ENCODE results near the gene TRAF4. TPM values are rescaled to one million over a fixed set of nuclear protein-coding genes. Genes with fewer than 3 reads are reported as not detected.
A peak's percentile ranks its signal among the peaks of the same experiment; 100 is the strongest.

TRAF4 gene
- total and polyA plus RNA-seq, 9 of the 15 experiments (the other 6 are each of a cell fraction or from before 2014, with no cell fraction given) = 2.4 to 147 (median 72.4) TPM

DNA sequence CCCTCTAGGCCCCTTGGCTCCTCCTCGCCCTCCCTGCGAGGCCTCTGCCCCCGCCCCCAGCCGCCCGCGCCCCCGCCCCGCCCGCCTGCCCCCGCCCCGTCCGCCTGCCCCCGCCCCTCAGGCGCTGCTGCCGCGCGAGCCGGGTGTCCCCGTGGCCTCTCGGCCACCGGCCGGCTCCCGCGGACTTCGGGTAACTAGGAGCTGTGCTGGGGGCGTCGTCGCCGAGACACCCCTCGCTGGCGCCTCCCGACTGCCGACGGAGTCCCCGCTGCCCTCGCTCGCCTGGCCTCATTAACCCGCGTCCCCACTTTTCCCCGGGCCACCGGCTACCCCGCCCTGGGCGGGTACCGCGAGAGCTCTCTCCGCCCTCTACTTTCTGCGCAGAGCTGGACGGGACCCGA, 17.6 kb upstream of the TRAF4 start, which contains the start of gene TLCD1 (continued):
- TF ChIP-seq SAFB2 (IDR thresholded peaks at IDR 0.05; ENCODE audit: borderline replicate concordance, low read depth, low read length, severe bottlenecking) (no peak), NCOA6 (IDR thresholded peaks at IDR 0.05) (no peak), DNMT1 (IDR thresholded peaks at IDR 0.05) (no peak), ZEB2 (IDR thresholded peaks at IDR 0.05) (no peak), ZNF583 (CRISPR knock-in tag; IDR thresholded peaks at IDR 0.05) (no peak), KDM1A (IDR thresholded peaks at IDR 0.05) (no peak), HDGF (IDR thresholded peaks at IDR 0.05) (no peak), CXXC5 (CRISPR knock-in tag; IDR thresholded peaks at IDR 0.05) (no peak), U2AF1 (optimal IDR thresholded peaks at IDR 0.05; ENCODE audit: low read depth, low read length) (peak; percentile 1), JUND (IDR thresholded peaks at IDR 0.05; ENCODE audit: borderline replicate concordance, low read depth, low read length) (no peak), JUND (tag; IDR thresholded peaks at IDR 0.05; ENCODE audit: borderline replicate concordance, low read depth, low read length) (no peak), ZNF561 (CRISPR knock-in tag; conservative IDR thresholded peaks at IDR 0.05) (no peak), CBX1 (IDR thresholded peaks at IDR 0.05; ENCODE audit: low read depth) (no peak), LCOR (CRISPR knock-in tag; IDR thresholded peaks at IDR 0.05) (no peak), PTBP1 (IDR thresholded peaks at IDR 0.05; ENCODE audit: low read depth, low read length) (no peak; the same call in 1 of the 2 replicates), BRD4 (IDR thresholded peaks at IDR 0.05) (no peak), ADNP (tag; IDR thresholded peaks at IDR 0.05) (no peak), ZFPM2 (CRISPR knock-in tag; IDR thresholded peaks at IDR 0.05) (no peak), YBX1 (IDR thresholded peaks at IDR 0.05) (no peak), HNRNPLL (IDR thresholded peaks at IDR 0.05; ENCODE audit: low read depth, low read length, poor library complexity, severe bottlenecking) (no peak), CBFB (CRISPR knock-in tag; IDR thresholded peaks at IDR 0.05) (no peak), ZNF696 (CRISPR knock-in tag; conservative IDR thresholded peaks at IDR 0.05) (no peak), NUFIP1 (IDR thresholded peaks at IDR 0.05; ENCODE audit: partially characterized antibody) (no peak), FOXK1 (CRISPR knock-in tag; IDR thresholded peaks at IDR 0.05; ENCODE audit: borderline replicate concordance) (no peak)
- TF ChIP-seq, protein P1, sequence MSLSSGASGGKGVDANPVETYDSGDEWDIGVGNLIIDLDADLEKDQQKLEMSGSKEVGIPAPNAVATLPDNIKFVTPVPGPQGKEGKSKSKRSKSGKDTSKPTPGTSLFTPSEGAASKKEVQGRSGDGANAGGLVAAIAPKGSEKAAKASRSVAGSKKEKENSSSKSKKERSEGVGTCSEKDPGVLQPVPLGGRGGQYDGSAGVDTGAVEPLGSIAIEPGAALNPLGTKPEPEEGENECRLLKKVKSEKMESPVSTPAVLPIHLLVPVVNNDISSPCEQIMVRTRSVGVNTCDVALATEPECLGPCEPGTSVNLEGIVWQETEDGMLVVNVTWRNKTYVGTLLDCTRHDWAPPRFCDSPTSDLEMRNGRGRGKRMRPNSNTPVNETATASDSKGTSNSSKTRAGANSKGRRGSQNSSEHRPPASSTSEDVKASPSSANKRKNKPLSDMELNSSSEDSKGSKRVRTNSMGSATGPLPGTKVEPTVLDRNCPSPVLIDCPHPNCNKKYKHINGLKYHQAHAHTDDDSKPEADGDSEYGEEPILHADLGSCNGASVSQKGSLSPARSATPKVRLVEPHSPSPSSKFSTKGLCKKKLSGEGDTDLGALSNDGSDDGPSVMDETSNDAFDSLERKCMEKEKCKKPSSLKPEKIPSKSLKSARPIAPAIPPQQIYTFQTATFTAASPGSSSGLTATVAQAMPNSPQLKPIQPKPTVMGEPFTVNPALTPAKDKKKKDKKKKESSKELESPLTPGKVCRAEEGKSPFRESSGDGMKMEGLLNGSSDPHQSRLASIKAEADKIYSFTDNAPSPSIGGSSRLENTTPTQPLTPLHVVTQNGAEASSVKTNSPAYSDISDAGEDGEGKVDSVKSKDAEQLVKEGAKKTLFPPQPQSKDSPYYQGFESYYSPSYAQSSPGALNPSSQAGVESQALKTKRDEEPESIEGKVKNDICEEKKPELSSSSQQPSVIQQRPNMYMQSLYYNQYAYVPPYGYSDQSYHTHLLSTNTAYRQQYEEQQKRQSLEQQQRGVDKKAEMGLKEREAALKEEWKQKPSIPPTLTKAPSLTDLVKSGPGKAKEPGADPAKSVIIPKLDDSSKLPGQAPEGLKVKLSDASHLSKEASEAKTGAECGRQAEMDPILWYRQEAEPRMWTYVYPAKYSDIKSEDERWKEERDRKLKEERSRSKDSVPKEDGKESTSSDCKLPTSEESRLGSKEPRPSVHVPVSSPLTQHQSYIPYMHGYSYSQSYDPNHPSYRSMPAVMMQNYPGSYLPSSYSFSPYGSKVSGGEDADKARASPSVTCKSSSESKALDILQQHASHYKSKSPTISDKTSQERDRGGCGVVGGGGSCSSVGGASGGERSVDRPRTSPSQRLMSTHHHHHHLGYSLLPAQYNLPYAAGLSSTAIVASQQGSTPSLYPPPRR (CRISPR knock-in tag; IDR thresholded peaks at IDR 0.05; ENCODE audit: borderline replicate concordance) = no peak
- TF ChIP-seq, protein P2, sequence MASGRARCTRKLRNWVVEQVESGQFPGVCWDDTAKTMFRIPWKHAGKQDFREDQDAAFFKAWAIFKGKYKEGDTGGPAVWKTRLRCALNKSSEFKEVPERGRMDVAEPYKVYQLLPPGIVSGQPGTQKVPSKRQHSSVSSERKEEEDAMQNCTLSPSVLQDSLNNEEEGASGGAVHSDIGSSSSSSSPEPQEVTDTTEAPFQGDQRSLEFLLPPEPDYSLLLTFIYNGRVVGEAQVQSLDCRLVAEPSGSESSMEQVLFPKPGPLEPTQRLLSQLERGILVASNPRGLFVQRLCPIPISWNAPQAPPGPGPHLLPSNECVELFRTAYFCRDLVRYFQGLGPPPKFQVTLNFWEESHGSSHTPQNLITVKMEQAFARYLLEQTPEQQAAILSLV (tag; IDR thresholded peaks at IDR 0.05) = no peak
- TF ChIP-seq, protein P3, sequence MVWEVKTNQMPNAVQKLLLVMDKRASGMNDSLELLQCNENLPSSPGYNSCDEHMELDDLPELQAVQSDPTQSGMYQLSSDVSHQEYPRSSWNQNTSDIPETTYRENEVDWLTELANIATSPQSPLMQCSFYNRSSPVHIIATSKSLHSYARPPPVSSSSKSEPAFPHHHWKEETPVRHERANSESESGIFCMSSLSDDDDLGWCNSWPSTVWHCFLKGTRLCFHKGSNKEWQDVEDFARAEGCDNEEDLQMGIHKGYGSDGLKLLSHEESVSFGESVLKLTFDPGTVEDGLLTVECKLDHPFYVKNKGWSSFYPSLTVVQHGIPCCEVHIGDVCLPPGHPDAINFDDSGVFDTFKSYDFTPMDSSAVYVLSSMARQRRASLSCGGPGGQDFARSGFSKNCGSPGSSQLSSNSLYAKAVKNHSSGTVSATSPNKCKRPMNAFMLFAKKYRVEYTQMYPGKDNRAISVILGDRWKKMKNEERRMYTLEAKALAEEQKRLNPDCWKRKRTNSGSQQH (CRISPR knock-in tag; IDR thresholded peaks at IDR 0.05) = no peak

Measured in K562 (cell line).